NCI-H1417 (cell line): ENCODE measurements around the gene EDN2.

Experiments
- DNase-seq, 3 experiments: peaks; one replicate each; lab custom pipeline; 2025; lab: John Stamatoyannopoulos, UW

Gene EDN2

DNA sequence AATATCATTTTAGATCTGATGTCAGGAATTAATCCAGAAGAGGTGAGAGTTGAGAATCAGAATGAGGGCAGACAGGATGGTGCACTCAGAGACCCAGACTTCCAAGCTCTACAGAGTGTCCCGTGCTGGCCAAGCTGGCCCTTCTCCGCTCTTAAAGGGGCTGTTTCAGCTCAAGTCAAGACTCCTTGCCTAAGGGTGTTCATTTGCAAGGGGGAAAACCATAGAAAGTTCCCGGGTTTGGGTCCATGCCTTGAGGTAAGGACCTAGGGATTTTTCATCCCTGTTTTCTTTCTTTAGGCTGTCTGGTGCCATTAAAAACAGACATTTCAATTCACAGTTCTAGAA is 47.5 kb downstream of the EDN2 start:
- no peak for DNase-seq

DNA sequence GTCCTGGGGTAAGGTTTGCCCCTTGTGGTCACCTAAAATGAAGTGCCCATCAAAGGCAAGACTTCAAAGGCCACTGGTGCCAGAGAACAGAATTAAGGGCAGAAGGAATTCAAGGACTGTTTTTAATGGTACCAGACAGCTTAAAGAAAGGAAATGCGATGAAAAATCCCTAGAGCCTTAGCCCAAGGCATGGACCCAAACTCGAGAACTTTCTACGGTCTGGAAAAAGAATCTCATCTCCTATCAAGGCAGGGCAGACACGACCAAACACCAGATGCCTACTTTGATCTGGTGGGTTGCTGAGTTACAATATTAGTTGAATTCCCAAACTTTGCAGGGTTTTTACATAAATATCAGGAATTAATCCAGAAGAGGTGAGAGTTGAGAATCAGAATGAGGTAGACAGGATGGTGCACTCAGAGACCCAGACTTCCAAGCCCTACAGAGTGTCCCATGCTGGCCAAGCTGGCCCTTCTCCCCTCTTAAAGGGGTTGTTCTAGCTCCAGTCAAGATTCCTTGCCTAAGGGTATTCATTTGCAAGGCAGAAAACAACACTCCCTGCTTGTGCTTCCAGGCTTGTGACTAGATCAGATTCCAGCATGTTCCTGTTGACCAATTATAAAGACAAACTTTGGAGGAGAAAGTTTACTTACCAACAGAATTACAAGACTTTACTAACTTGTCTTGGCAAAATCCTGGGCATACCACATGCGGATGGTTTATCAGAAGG is 48.0 kb downstream of the EDN2 start:
- no peak for DNase-seq

DNA sequence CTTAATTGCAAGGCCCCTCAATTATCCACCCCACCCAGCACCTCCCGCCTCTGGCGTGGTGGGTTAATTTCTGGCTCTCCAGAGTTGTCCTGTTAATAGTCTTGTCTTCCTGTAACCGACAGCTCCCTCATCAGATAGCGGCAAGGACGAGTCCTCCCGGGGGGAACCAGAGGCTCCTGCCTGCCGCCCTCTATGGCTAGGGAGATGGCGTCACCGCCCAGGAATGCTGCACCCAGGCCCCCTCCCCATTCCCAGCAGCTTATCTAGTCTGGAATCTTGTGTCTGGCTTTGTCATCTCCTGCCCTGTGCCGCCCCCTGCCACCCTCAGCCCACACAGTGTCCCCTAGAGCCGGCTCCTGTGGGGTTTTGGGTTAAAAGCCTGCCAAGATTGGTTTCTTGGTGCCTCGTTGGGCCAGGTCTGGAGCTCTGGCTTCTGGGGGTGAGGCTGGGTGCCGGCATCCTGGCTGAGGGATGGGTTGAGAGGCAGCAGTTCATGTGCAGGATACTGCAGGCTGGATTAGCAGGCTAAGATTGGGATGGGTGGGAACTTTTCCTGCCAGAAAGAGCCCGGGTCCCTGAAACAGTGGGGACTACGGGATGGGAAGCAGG is 48.8 kb downstream of the EDN2 start:
- DNase-seq: no peak

DNA sequence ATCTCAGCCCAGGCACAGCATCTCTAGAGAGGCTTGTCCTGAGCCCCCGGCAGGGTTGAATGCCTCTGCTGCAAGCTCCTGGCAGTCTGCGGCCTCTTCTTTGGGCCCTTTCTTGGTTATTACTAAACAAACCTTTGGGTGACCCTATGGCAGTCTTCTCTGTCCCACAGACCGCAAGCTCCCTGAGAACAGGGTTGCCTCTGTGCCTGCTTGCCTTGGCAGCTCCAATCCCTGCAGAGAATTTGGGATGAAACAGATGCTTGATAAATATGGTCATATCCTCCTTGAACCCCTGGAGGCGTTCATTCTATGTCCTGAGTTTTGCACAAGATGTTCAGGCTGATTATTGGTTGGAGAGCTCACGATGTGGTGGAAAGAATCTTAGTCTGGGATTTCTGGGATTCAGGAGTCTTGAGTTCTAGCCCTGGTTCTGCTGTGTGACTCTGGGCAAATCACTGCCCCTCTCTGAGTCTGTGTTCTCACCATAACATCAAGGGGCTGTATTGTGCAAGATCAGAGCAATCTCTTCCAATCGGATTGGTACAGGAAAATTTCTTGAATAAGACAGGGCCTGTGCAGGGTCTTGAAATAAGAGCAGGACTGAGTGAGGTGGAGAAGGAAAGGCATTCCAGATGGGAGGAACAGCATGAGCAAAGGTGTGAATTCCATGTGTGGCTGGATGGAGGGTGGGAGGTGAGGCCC is 49.6 kb downstream of the EDN2 start:
- DNase-seq: no peak

DNA sequence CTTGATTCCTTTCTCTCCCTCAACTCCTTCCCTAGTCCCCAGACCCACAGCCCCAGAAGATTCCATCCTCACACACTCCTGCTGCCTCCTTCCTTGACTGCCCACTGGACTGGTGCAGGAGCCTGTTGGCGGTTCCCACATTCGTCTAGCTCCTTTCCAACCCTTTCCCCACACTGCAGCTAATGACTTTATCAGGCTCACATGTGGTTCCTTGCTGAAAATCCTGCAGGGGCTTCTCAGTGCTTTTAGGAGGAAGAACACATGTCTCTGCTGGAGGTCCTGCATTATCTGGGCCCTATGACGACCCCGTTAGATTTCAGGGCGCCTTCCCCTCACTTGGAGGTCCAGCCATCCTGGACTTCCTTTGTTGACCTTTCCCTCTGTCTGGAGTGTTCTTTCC is 50.2 kb downstream of the EDN2 start:
- no peak for DNase-seq

DNA sequence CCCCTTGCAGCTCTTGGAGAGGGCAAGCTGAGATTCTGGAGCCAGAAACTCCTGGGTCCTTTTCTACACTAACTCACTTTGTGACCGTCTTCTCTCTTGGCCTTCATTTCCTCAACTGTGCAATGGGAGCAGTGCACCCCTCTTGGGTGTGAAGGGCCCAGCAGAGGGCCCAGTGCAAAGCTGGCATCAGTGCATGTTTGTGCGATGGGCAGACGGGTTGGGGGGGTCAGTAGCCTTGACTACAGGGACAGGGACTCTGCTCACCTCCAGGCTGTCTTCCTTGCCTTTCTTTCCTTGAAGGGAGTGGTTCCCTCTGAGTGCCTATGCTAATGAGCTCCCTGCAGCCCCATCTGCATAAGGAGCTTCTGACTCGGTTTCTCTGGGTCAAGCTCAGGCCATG is 51.0 kb downstream of the EDN2 start:
- DNase-seq: no peak

DNA sequence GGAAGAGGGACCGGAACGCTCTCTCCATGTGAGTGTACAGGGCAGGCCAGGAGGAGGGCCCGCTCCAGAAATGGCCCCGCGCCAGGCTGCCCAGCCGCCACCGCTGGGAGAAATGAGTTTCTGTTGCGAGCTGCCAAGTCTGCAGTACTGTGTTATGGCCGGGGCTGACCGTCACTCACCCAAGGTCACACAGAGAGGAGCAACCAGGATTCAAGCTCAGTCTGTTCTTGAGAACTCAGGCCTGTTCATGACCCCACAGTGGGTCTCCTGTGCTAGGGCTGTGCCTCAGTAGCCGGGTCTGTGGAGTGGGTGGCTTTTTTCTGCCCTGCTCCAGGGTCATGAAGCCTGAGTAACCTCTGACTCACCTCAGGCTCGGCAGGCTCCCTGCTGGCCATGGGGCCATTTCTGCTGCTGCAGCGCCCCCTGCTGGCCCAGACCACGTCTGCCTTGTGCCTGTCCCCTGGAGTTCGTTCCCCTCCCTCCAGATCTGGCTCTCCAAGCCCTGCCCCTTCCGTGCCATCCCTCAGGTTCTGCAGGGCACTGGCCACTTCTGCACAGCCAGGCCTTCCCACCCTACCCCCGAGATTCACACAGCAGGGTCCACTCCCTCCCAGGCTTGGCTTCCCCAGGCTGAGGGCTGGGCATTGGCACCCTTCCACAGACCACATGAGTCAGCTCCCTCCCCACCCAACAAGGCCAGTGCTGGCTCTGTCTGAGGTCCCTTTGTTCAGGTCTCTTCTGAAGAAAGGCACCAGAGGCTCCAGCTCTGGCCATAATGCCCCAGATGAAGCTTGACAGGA is 51.8 kb downstream of the EDN2 start:
- DNase-seq: peak; percentile 41 to 63 (median 50)

DNA sequence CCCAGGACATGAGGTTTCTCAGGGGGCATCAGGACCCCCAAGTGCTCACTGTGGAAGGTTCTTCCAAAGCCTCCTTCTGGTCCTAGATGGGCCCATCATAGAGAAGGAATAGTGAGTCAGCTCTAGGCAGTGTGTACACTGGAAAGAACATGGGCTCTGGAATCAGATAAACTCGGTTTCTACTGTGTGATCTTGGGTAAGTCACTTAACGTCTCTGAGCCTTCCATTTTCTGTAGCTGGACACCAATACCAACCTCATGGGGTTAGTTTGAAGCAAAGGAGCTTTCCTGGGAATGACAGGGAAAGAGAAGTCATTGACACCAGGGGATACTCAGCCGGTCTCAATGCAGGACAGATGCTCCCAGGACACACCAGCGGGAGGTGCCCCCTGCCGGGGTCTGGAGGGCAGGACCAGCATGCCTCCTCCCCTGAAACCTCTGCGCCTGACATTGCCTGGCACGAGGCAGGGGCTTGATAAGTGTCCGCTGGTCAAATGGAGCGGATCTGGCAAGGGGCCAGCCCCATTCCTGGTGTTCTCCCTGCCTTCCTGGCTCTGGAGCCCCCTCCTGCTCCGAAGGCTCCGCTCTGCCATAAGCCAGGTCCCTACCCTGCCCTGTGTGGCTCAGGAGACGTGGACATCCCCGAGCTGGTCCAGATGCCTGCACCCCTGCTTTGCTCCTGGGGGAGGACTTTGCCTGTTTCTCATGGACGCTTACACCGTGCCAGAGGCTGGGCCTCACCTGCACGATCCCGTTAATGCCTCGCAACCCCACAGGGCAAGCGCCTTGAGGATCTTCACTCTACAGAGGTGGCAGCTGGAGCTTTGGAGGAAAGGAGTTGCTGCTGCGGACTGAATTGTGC is 52.8 kb downstream of the EDN2 start:
- DNase-seq: no peak

DNA sequence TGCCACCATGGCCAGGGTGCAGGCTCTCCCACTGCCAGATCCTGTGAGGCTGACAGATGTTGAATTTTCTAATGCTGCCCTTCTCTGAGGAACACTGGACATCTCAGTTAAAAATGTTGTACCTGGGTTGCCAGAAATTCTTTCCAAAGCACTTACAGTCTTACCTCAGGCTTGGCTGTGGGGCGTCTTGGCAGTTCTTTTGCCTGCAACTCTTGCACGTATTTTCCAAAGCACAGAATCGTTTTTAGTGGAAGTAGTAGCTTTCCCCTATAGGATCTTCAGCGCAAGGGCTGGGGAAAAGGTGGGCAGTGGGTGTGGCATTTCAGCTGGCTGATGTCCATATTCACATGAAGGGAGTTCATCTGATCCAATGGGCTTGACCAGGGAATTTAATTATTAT is 53.9 kb downstream of the EDN2 start:
- no peak for DNase-seq

DNA sequence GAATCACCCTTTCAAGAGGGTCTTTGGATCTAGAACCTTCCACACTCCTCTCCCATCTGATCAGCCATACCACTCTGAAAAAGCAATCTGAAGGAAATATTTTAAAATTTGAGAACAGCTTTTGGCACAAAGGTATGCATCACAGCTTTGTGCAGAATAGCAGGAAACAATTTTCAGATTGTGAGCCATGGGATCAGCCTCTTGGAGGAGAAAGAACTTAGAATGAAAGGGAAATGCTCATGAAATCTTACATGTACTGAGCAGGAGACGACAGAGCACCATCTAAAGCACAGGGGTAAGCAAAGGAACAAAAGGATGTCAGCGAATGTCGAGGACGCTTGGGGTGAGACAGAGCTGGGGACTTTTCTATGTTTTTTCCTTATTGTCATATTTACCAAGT is 54.4 kb downstream of the EDN2 start:
- DNase-seq: no peak

DNA sequence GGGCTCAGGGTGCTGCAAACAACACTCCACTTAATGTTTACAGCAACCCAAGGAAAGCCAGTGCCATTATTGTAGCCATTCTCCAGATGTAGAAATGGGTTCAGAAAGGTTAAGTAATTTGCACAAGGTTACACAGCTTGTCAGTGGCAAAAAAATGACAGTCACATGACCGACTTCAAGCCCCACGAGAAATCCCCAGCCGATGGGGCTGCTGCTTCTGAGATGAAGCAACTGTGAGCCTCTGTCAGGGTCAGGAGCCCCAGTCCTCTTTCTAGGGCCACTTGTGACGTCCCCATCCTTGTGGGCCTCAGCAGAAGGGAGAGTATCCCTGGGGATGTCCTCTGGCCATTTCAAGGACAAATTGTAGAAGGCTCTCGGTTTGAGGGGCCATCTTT is 54.8 kb downstream of the EDN2 start:
- no peak for DNase-seq
